ENCODE measurements around the gene ALK.

Gene ALK

DNA sequence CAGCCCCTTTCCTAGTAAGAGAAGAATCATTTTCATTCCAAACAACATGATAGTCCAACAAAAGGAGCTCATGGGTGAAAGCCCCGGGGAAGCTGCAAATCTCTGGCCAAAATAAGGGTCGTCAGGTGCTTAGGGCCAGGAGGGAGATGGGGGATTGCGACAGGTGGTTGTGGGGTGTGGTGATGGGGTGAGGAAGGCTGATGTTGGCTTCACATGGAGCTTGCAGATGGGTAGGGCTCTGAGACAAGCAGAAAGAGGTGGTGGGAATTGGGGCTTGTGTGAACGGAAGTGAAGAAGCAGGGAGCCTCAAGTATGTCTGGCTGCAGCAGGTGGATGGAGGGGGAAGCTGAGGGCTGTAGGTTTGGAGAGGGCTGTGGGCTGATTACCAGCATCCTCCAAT, 680.0 kb downstream of the ALK start:
- H3K4me3 ChIP-seq (ENCODE audit: low read depth, low read length), result no peak overlapping the region
- no peak for TF ChIP-seq CTCF (IDR thresholded peaks at IDR 0.05; ENCODE audit: low read depth, low read length, missing control alignments)
- in situ Hi-C loops (cut with HindIII; ENCODE audit: low sequenced_read_pairs), result no loop called here
- DNase-seq (ENCODE audit: low read depth), result no peak

- no peak overlapping the region for H3K4me3 ChIP-seq (ENCODE audit: low read depth, low read length)
- no peak for TF ChIP-seq CTCF (IDR thresholded peaks at IDR 0.05; ENCODE audit: low read depth, low read length, missing control alignments)
- DNase-seq (ENCODE audit: low read depth), result no peak
- in situ Hi-C loops (cut with HindIII; ENCODE audit: low sequenced_read_pairs), result no loop called here
Measured at GRCh38 chr2:29240601-29241000, 680.8 kb downstream of the ALK start.

- DNase-seq (ENCODE audit: low read depth), result no peak
- TF ChIP-seq CTCF (IDR thresholded peaks at IDR 0.05; ENCODE audit: low read depth, low read length, missing control alignments), result no peak
- H3K4me3 ChIP-seq (ENCODE audit: low read depth, low read length), result no peak overlapping the region
- in situ Hi-C loops (cut with HindIII; ENCODE audit: low sequenced_read_pairs), result no loop called here
Measured at GRCh38 chr2:29239209-29239960, 682.0 kb downstream of the ALK start.

GRCh38 chr2:29238497-29238896, 682.9 kb downstream of the ALK start:
- peak; percentile 63 for TF ChIP-seq CTCF (IDR thresholded peaks at IDR 0.05; ENCODE audit: low read depth, low read length, missing control alignments)
- in situ Hi-C loops (cut with HindIII; ENCODE audit: low sequenced_read_pairs), result no loop called here
- no peak for DNase-seq (ENCODE audit: low read depth)
- H3K4me3 ChIP-seq (ENCODE audit: low read depth, low read length), result no peak overlapping the region

- in situ Hi-C loops (cut with HindIII; ENCODE audit: low sequenced_read_pairs), result no loop called here
Measured at GRCh38 chr2:29236074-29236473, 685.3 kb downstream of the ALK start.

DNA sequence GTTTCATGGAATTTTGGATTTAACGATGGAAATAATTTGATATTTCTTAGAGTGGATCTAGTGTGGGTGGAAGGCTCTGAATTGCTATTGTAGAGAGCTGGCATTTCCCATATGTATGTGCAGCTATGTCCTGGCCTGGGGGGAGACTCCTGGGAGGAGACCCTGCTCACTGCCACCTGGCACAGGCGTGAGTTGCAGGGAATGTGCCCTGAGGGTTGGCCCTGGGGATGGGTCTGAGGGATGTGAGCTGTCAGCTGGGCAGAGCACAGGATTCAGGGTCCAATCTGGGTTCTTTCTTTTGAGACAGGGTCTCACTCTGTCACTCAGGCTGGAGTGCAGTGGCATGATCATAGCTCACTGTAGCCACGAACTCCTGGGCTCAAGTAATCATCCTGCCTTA, 686.0 kb downstream of the ALK start:
- in situ Hi-C loops (cut with HindIII; ENCODE audit: low sequenced_read_pairs), result no loop called here
- no peak for DNase-seq (ENCODE audit: low read depth)
- no peak for TF ChIP-seq CTCF (IDR thresholded peaks at IDR 0.05; ENCODE audit: low read depth, low read length, missing control alignments)
- no peak overlapping the region for H3K4me3 ChIP-seq (ENCODE audit: low read depth, low read length)

More at GRCh38 chr2:29236074-29236473, 685.3 kb downstream of the ALK start:
- H3K4me3 ChIP-seq (ENCODE audit: low read depth, low read length), result no peak overlapping the region
- TF ChIP-seq CTCF (IDR thresholded peaks at IDR 0.05; ENCODE audit: low read depth, low read length, missing control alignments), result no peak
- no peak for DNase-seq (ENCODE audit: low read depth)

All from astrocyte of the cerebellum (primary cell).